SJSA1 (cell line): Measurements from ENCODE around the gene NDFIP1. TPM values are rescaled to one million over a fixed set of nuclear protein-coding genes. Genes with fewer than 3 reads are reported as not detected.

ENCODE experiments used
- DNase-seq, 2 experiments: peaks; one replicate each; pipeline ENCODE4 v3.0.0-alpha.2; 2015 to 2020; ENCODE audit warnings: low spot score in 2 of 2, low read depth in 1 of 2
- H3K27ac ChIP-seq: fragments of 250-450 bp; sonication (Bioruptor Pico); 2 replicates; pipeline ENCODE4 v1.5.1; 2020; ENCODE audit warnings: mild to moderate bottlenecking, moderate library complexity
- H3K27me3 ChIP-seq: fragments of 250-450 bp; sonication (Bioruptor Pico); replicated peaks from 2 replicates; pipeline ENCODE4 v1.5.1; 2020; ENCODE audit warnings: mild to moderate bottlenecking, moderate library complexity
- H3K36me3 ChIP-seq: fragments of 250-450 bp; sonication (Bioruptor Pico); 2 replicates; pipeline ENCODE4 v1.5.1; 2020; ENCODE audit warnings: mild to moderate bottlenecking
- H3K4me1 ChIP-seq: fragments of 250-450 bp; sonication (Bioruptor Pico); replicated peaks from 2 replicates; pipeline ENCODE4 v1.6.1; 2021; ENCODE audit warnings: mild to moderate bottlenecking
- H3K4me3 ChIP-seq: fragments of 250-450 bp; sonication (Bioruptor Pico); 2 replicates; pipeline ENCODE4 v1.5.1; 2020; ENCODE audit warnings: mild to moderate bottlenecking
- H3K9me3 ChIP-seq: fragments of 250-450 bp; sonication (Bioruptor Pico); replicated peaks from 2 replicates; pipeline ENCODE4 v1.5.1; 2020; ENCODE audit warnings: mild to moderate bottlenecking
- total RNA-seq: library from RNA; depleted of rRNA; stranded (reverse); fragments of >200 nt; shearing (Covaris generic); gene quantifications from 2 replicates; pipeline ENCODE4 v1.2.3, GENCODE V29; 2014; rRNA removed

NDFIP1 gene
- 76.1 and 77.2 TPM in 2 replicates for total RNA-seq

- peaks cover 20% of the 10 kb centered on the region for H3K4me1 ChIP-seq
- peak; percentile 89 to 93 for DNase-seq
- H3K4me3 ChIP-seq: peak within 1 kb of the TSS; percentile 96
Observed at GRCh38 chr5:142108432-142109330, at the start of gene NDFIP1. Gene NDFIP1, plus strand, starts transcription at chr5:142108779. Its CDS starts 196 bp downstream, at chr5:142108975.

GRCh38 chr5:142059304-142059940, 49.2 kb upstream of the NDFIP1 start:
- H3K27ac ChIP-seq: no peak overlapping the region
- no peaks in the 10 kb centered on the region for H3K36me3 ChIP-seq
- no peaks in the 10 kb centered on the region for H3K27me3 ChIP-seq
- H3K9me3 ChIP-seq: no peaks in the 10 kb centered on the region
- DNase-seq: no peak
- H3K4me1 ChIP-seq: peaks cover 17% of the 10 kb centered on the region
- H3K4me3 ChIP-seq: no peak overlapping the region

More at GRCh38 chr5:142108432-142109330, at the start of gene NDFIP1:
- Histone ChIP-seq H3K9me3 (peaks cover 1% of the 10 kb centered on the region; the same call in 1 of the 2 replicates), H3K36me3 (peaks cover 22% of the 10 kb centered on the region), H3K27me3 (no peaks in the 10 kb centered on the region), H3K27ac (peak within 1 kb of the TSS; percentile 86)

GRCh38 chr5:142063376-142063775, 45.2 kb upstream of the NDFIP1 start:
- no peak for DNase-seq
- Histone ChIP-seq H3K9me3 (no peaks in the 10 kb centered on the region), H3K4me3 (no peak overlapping the region), H3K36me3 (no peaks in the 10 kb centered on the region), H3K27ac (no peak overlapping the region), H3K4me1 (peaks cover 21% of the 10 kb centered on the region), H3K27me3 (no peaks in the 10 kb centered on the region)

- peak; percentile 53 to 71 for DNase-seq
- Histone ChIP-seq H3K4me1 (peaks cover 21% of the 10 kb centered on the region), H3K27ac (peak overlapping the region; percentile 11; the same call in 1 of the 2 replicates), H3K4me3 (no peak overlapping the region), H3K9me3 (no peaks in the 10 kb centered on the region), H3K36me3 (no peaks in the 10 kb centered on the region), H3K27me3 (no peaks in the 10 kb centered on the region)
Observed at GRCh38 chr5:142063878-142064331, 44.7 kb upstream of the NDFIP1 start.

GRCh38 chr5:142065273-142065672, 43.3 kb upstream of the NDFIP1 start:
- Histone ChIP-seq H3K4me3 (no peak overlapping the region), H3K27ac (no peak overlapping the region), H3K27me3 (no peaks in the 10 kb centered on the region), H3K9me3 (no peaks in the 10 kb centered on the region), H3K4me1 (peaks cover 21% of the 10 kb centered on the region), H3K36me3 (no peaks in the 10 kb centered on the region)
- DNase-seq: no peak

GRCh38 chr5:142069606-142070399, 38.8 kb upstream of the NDFIP1 start:
- no peak overlapping the region for H3K4me3 ChIP-seq
- H3K9me3 ChIP-seq: no peaks in the 10 kb centered on the region
- H3K27ac ChIP-seq: no peak overlapping the region
- DNase-seq: no peak
- peaks cover 13% of the 10 kb centered on the region; the same call in 1 of the 2 replicates for H3K4me1 ChIP-seq
- no peaks in the 10 kb centered on the region for H3K36me3 ChIP-seq
- no peaks in the 10 kb centered on the region; the same call in 1 of the 2 replicates for H3K27me3 ChIP-seq

GRCh38 chr5:142070734-142071133, 37.8 kb upstream of the NDFIP1 start:
- DNase-seq: no peak
- Histone ChIP-seq H3K4me3 (no peak overlapping the region), H3K27me3 (no peaks in the 10 kb centered on the region; the same call in 1 of the 2 replicates), H3K4me1 (peaks cover 13% of the 10 kb centered on the region; the same call in 1 of the 2 replicates), H3K36me3 (no peaks in the 10 kb centered on the region), H3K27ac (no peak overlapping the region), H3K9me3 (no peaks in the 10 kb centered on the region)

- Histone ChIP-seq H3K36me3 (no peaks in the 10 kb centered on the region), H3K4me3 (no peak overlapping the region), H3K27me3 (no peaks in the 10 kb centered on the region; the same call in 1 of the 2 replicates), H3K9me3 (no peaks in the 10 kb centered on the region), H3K27ac (no peak overlapping the region), H3K4me1 (peaks cover 13% of the 10 kb centered on the region; the same call in 1 of the 2 replicates)
- DNase-seq: no peak
Observed at GRCh38 chr5:142072488-142072887, 36.1 kb upstream of the NDFIP1 start.

GRCh38 chr5:142073362-142073988, 35.1 kb upstream of the NDFIP1 start:
- DNase-seq: no peak
- Histone ChIP-seq H3K9me3 (no peaks in the 10 kb centered on the region), H3K27ac (no peak overlapping the region)

GRCh38 chr5:142074006-142074405, 34.6 kb upstream of the NDFIP1 start:
- Histone ChIP-seq H3K4me3 (no peak overlapping the region), H3K36me3 (no peaks in the 10 kb centered on the region), H3K4me1 (peaks cover 4% of the 10 kb centered on the region; the same call in 1 of the 2 replicates), H3K27ac (no peak overlapping the region), H3K9me3 (no peaks in the 10 kb centered on the region), H3K27me3 (no peaks in the 10 kb centered on the region; the same call in 1 of the 2 replicates)
- DNase-seq: no peak

More at GRCh38 chr5:142073362-142073988, 35.1 kb upstream of the NDFIP1 start:
- no peak overlapping the region for H3K4me3 ChIP-seq
- no peaks in the 10 kb centered on the region for H3K36me3 ChIP-seq
- no peaks in the 10 kb centered on the region; the same call in 1 of the 2 replicates for H3K27me3 ChIP-seq
- peaks cover 7% of the 10 kb centered on the region; the same call in 1 of the 2 replicates for H3K4me1 ChIP-seq

- H3K4me1 ChIP-seq: peaks cover 4% of the 10 kb centered on the region; the same call in 1 of the 2 replicates
- no peak overlapping the region for H3K4me3 ChIP-seq
- no peak overlapping the region for H3K27ac ChIP-seq
- no peaks in the 10 kb centered on the region for H3K9me3 ChIP-seq
- H3K27me3 ChIP-seq: peaks cover 8% of the 10 kb centered on the region
- H3K36me3 ChIP-seq: no peaks in the 10 kb centered on the region
- no peak for DNase-seq
Observed at GRCh38 chr5:142078221-142078620, 30.4 kb upstream of the NDFIP1 start.

- H3K9me3 ChIP-seq: no peaks in the 10 kb centered on the region
- H3K4me1 ChIP-seq: peaks cover 1% of the 10 kb centered on the region; the same call in 1 of the 2 replicates
- H3K4me3 ChIP-seq: no peak overlapping the region
- H3K36me3 ChIP-seq: no peaks in the 10 kb centered on the region
- peaks cover 8% of the 10 kb centered on the region for H3K27me3 ChIP-seq
- no peak overlapping the region for H3K27ac ChIP-seq
- no peak for DNase-seq
Observed at GRCh38 chr5:142078706-142079105, 29.9 kb upstream of the NDFIP1 start.

GRCh38 chr5:142079306-142079721, 29.3 kb upstream of the NDFIP1 start:
- no peak for DNase-seq

More at GRCh38 chr5:142079306-142079721, 29.3 kb upstream of the NDFIP1 start:
- peaks cover 8% of the 10 kb centered on the region for H3K27me3 ChIP-seq
- no peaks in the 10 kb centered on the region for H3K4me1 ChIP-seq
- H3K36me3 ChIP-seq: no peaks in the 10 kb centered on the region
- H3K27ac ChIP-seq: no peak overlapping the region
- no peak overlapping the region for H3K4me3 ChIP-seq
- H3K9me3 ChIP-seq: no peaks in the 10 kb centered on the region
